UCSD-AML1 (cell line): ENCODE data around the gene UBR4.
A peak's percentile ranks its signal among the peaks of the same experiment; 100 is the strongest.

Source experiments
- DNase-seq: peaks from one replicate; lab custom pipeline; 2025; ENCODE audit not compliant: unreplicated experiment; lab: John Stamatoyannopoulos, UW

Gene UBR4

DNA sequence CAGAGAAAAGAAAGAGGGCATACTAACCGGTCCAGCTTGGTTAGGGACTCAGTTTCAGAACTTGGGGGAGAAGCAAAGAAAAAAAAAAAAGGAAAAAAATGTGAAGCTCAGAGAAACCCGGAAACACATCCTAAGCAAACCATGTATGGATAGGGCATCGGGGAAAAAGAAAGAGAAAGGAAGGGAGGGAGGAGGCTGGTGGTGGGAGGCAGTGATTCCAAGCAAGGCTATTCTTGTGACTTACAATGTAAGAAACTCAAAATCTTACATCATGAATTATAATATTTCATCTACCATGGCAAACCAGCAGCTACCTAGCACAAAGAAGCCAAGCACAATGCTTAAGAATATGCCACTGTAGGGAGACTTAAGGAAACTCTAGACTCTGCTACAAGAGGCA is 60.3 kb downstream of the UBR4 start:
- no peak for DNase-seq

DNA sequence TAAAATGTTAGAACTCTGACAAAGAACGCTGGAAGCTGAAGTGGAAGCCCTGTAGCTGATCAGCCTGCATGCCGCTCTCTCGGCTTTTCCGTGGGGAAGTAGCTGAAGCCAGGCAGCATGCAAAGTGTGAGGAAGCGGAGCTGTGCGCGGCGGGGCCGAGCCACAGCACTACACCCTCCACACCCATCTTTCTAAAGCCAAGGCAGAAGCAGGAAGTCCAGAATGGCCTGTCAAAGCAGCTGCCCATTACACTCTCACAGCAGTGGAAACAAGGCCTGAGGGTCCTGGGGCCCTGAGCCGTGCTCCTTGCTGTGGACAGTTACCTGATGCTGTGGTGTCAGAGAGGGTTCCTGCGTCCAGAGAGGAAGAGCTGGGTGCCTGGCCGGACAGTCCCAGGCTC is 69.6 kb downstream of the UBR4 start:
- DNase-seq, result no peak

DNA sequence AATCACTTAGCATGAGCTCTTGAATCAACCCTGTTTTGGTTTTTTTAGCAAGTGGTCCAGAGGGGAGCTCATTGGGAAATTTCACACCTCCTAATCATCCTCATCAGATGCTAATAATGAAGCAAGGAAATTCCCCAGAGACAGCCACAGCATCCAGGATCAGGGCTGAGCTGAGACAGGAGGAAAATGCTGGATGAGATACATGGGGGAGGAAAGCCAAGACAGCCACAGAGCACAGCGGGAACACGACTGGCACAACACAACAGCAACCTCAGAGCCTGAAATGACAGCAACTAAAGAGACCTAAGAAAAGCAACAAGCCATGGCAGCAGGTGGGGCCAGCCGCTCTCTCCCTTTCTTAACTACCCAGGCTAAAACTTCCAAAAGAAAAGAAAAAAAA is 70.4 kb downstream of the UBR4 start:
- DNase-seq, result no peak

DNA sequence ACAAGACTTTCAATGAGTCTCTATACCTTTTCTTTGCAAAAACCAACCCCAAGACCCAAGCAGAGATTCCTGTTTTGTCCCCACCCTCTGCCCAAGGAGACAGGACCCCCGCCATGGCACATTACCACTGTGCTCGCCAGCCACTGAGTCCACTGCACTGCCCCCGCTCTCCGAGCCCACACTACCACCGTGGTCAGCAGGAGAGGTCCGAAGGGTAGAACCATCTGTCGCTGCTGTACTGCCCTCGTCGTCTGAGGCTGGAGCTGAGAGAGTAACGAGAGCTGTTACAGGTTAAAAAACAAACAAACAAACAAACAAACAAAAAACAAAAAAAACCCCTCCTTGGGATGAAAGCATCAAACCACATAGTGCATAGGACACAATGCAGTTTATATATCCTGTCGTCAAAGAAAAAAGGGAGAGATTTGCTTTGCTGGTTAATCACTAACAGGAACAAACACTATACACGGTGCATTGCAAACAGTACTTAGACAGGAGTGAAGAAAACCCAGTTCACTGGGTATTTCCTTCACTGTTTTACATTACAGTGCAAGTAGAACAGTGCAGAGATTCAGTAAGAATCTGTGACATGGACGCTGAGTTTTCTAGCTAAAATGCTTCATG is 71.0 kb downstream of the UBR4 start:
- no peak for DNase-seq

DNA sequence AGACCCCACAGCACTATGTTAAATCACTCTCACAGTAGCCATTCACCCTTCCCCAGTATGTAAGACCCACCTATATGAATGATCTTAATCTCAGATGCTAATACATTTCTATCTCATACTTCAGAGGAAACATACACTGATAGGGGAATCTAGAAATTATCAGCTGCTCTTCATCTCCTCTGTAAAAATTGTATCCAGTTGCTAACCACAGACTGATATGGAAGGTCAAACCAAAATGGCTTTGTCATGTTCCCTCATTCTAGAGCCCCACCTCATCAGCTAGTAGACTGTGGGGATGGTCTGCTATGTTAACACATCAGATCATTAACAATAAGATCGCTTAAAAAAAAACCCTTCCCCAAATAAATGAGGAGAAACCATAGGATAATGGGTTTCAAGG is 71.7 kb downstream of the UBR4 start:
- DNase-seq, result no peak

DNA sequence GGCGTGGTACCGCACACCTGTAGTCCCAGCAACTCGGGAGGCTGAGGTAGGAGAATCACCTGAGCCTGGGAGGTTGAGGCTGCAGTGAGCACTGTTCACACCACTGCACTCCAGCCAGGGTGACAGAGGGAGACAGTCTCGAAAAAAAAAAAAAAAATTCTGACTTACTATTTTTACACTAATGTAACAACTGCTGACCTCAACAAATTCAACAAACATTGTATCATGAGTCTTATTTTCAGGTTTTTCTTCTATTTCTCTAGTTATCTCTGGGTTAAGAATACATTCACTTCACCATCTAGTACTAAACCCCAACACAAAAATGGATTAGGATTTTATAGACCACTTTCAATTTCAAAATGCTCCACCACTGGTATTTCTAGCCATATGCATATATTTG is 72.9 kb downstream of the UBR4 start:
- DNase-seq, result no peak

DNA sequence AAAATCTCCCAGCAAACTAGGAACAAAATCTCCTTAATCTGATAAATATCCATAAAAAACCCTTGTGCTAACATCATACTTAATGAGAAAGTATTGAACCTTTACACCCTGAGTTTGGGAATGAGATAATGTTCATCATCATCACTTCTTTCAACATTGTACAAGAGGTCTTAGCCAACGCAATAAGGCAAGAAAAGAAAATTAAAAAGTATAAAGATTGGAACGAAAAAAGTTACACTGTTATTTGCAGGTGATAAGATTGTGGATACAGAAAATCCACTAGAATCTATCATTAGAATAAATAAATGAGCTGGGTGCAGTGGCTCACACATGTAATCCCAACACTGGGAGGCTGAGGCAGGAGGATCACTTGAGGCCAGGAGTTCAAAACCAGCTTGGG is 76.7 kb downstream of the UBR4 start:
- DNase-seq, result no peak

DNA sequence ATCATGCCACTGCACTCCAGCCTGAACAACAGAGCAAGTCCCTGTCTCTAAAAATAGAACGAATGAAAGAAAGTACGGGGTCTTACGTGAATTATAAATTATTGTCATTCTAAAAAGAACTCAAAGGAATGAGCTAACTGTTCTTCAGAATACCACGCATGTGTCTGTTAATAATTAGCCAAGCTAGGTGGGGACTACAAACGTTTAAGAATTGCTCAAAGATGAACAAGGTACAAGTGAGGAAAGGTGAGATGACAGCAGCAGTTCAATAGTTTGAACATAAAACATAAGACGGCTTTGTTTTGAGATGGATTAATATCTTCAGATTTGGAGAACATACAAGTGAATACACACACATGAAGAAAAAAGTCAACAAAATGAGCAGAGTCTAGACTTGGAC is 79.6 kb downstream of the UBR4 start:
- no peak for DNase-seq

DNA sequence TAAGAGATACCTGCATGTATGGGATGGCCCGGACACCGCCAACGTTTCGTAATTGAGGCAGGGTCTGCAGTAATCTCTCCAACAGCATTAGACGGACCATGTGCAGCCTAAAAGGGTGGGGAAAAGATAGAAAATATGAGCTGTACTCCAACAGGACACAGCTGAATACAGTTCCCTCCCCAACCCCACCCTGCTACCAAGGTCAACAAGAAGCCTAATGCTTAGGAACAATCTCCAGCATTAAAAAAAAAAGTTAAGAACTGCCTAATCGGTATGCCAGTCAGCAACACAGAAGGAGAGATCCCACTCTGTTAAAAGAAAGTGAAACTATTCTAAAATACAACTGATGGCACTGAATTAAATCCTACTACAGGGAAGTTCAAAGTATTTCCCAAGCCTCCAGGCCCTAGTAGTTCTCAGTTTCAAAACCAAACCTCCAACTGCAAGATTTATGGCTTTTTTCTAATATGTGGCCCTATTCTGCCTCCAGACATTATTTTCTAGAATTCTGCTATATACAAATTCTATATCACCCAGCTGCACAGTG is 81.0 kb downstream of the UBR4 start:
- DNase-seq, result no peak

DNA sequence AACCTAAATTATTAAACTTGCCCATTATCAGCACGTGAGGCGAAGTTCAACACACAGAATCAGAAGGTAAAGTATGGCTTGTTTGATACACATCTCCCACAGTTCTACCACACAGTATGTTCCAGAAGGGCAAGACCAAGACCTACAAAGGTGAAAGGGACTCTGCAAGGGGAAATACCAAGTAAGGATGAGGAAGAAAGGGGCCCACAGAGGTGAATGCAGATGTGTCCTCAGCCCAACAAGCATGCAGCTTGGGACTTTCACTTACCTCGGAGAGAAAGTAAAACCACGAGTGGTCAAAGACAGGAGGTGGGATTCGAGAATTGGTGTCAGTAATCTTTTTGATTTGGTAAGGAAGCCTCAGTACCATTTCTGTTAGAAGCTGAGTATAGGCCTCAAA is 85.8 kb downstream of the UBR4 start:
- no peak for DNase-seq

DNA sequence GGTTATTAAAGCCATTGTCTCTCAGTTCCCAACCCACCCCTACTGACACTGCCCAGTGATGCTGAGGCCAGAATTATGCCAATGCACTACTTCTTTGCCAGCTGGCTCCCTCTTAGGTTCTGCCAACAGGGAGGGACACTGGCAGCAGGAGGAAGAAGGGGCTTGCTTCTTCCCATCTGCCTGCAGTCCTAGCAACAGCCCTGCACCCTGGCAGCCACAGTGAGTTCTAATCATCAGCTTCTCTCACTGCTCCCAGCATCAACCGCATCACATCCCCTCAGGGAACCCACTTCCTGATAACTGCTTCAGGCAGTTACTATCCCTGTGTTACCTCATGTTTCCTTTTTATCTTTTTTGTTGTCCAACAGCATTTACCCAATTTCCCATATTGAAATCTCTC is 86.2 kb downstream of the UBR4 start:
- DNase-seq, result peak; percentile 48

DNA sequence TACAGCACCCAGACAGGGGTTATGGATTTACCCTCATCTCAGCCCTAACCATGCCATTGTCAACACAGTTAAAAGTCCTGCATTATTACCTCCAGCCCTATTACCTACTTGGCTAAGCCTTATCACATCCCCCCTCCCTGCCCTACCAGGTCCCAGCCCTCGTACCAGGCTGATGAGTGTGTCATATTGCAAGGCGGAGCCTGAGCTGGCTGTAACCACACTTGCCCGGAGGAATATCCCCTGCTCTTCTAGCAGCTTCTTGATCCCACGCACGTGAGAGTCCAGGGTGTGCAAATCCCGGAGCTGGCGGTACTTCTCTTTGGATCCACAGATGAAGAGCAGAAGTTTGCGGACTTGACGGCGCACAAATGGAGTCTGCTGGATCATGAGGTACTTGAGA is 87.4 kb downstream of the UBR4 start:
- no peak for DNase-seq

DNA sequence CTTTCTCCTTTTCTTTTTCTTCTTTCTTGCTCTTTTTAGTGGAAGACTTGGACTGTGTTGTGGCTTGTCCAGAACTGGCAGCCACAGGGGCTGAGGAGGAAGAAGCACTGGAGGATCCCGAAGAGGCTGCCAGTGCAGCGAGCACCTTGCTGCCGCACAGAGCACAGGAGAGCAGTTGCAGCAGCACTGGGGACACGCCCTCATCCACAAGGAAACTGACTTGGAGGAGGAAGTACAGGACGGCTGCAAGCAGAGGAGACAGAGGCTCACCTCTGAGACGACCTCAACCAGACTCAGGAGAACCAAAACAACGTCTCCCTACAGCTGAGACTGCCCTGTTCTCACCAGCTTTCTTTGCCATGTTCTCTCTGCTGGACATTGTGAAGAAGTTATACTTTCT is 88.9 kb downstream of the UBR4 start:
- no peak for DNase-seq

DNA sequence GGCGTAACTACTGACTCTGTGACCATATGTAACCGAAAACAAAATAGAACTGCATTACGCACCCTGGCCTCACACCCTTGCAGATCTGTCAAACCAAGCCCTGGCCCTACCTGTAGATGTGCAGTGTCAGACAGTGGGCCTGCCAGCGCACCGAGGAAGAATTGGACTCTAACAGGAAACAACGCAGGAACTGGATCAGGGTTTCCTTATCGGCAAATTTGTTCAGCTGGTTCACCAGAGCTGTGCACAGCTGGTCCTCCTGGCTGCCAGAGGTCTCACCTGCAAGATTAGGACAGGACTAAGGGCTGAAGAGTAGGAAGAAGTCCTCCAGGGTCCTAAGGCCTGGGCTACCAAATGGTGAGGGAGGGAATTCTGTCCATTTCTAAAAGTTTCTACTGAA is 90.0 kb downstream of the UBR4 start:
- no peak for DNase-seq

DNA sequence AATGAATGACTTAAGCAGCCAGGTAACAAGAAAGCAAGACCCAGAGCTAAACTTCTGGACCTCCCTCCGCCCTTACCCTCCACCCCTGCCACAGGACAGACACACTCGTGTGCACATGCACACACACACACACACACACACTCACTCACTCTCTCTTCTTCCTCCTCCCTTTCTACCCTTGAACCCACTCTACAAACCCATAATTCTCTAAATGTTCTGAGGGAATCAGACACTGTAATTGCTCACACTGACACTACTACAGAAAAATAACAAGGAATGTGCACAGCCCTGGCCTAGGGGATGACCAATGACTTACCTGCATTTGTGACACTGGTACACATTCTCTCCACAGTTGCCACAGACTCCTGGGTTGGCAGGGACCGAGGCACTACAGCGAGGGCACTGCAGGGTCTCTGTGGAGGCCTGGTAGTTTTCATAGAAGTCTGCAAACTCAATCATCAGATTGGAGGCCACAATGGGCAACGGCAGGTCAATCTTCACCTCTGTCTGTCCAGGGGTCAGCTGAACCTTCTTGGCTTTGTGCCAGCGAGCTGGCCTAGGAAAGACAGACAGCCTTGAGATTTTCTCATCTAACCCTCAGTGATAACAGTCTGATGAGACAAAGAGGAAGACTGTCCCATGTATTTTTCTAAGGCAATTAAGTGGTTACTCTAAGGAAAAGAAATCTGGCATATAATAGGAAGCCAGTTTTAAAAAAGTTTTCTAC is 94.8 kb downstream of the UBR4 start:
- no peak for DNase-seq

DNA sequence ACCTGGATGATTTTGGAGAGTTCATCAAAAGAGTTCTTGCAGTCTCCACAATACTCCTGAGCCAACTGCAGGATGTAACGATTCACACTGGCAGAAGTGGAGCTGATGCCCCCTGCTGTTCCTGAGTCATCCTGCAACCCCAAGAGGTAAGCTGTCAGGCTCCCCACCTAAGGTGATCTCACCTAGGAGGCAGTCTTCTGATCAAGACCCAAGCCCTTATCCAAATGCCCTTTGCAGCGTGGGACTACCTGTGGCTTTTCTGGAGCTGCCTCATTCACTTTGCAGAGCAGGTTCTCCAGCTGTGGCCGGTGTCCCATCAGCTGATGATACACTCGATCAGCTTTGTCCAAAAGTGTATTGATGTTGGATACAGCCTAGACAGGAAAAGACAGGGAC is 96.4 kb downstream of the UBR4 start:
- DNase-seq, result peak; percentile 27

DNA sequence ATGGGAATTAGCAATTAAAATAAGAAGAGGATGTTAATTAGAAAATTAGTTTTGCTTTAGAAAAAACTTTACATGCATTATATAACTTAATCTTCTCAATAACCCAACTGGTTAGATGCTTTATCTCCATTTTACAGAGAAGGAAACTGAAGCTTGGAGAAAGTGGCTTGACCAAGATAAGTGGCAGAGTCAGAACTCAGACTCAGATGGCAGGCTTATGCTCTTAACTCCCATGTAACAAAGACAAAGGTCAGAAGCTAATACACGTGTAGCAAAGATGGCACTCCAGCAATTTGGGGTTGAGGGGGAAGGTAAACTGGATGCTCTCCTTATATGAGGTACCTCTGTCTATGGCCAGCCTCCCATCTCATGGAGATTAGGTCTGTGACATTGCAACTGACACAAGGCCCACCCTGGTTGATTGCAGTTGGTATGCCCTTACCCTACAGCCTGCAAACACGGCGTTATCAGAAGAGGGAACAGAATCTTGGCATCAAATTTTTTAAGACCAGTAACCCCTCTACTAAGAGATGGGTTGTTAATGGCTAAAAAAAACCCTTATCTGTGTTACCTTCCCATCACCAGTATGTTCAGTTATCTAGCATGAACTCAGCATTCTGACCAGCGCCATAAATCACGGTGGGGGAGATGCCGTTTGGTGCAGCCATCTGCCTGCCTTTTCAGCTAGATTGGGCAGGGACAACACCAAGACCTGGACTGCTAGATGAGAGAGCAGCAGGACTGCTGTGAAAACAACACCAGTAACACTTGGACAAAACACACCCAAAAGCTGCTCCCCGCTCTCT is 97.0 kb downstream of the UBR4 start:
- DNase-seq, result no peak

DNA sequence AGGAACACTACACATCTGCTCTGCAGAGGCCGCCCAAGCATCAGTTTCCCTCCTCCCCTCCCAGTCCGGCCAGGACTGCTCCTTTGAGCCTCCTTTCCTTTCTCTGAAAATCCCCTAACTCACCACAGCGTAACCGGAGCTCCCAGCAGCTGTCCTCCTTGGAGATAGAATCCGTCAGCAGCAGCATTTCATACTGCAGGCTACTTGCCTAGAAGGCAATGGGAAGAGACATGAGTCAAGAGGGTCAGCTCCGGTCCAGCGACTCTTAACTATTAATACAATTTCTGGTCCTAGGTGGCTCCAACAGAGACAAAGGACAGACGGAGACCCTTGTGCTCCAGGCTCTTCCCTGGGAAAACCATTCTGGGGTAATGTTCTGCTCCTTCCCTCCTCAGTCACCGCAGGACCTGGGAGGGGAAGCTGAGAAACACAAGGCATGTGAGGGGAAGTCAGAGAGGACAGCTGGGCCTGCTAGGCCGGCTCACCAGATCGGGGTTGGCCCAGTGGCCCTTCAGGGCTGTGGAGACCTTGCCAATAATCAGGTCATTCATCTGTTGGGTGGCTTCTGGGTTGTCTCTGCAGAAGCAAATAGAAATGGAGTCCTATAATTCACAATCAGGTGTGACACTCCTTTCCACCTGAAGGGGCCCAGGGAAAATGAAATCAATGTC is 99.7 kb downstream of the UBR4 start:
- DNase-seq, result no peak

DNA sequence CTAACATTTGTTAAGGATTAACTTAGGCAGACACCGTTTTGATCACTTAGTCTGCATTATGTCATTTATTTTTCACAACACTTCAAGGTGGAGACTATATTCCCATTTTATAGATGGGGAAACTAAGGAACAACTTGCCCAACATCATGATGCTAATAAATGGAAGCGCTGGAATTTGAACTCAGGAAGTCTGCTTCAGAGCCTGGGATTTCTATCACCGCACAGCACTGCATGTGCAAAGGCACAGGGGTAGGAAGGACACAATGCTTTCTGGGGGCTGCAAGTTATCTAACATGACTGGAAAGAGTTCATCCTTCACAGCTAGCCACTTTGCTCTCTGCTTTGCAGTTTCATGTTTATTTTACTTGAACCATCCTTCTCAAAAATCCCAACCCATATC is 100.5 kb downstream of the UBR4 start:
- DNase-seq, result no peak

DNA sequence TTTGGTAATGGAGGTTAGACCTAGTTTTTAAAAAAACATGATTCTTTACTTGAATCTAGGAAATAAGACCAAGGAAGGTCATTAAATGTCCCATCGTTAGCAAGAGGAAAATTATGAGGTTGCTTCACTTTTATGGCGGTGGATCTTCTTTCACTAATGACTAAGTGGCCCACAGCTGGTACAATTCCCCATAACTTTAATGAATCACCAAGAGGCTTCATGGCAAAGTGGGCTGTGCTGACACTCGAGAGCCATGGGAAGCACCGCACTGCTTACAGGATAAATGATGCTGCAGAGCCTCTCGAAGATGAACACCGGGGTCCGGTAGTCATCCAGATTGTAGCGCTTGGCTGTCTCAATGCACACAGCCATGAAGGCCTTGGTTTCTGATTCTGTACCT is 108.8 kb downstream of the UBR4 start:
- no peak for DNase-seq

DNA sequence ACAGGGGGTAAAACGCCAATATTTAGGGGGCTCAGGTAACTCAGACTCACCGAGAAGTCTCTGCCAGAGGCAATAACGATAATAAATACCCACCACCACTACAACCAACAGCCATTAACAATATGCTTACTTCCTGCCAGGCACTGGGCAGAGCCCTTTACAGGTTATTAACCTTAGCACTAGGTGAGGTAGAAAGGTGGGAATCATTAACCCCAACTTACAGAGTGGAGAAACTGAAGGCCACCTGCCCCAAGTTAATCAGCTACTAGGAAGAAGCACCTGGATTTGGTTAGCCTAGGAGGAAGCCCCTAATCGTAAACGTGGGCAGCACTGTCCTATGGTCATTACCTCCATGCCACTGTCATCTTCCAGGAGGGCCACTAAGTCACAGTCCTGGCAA is 110.0 kb downstream of the UBR4 start:
- DNase-seq, result no peak

DNA sequence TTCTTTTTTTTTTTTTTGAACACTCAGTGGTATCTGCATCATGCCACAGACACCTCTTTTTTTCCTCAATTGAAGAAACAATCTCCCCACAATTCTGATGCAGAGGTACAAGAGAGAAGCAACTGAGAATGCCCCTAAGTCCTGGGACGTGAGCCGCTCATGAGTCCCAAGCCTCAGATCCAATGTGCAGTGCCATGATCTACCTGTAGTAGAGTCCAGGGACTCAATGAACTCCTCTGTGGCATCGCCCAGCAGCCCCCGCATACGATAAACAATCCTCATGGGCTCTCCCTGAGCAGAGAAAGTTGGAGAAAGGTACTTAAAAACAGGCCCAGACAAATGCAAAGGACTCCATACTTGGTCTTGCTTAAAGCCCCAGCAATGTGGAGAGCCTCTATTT is 113.1 kb downstream of the UBR4 start:
- DNase-seq, result no peak
